ENCODE data around the gene EAF1.
"Not testable (repeated sequence)": the region's sequence is repeated elsewhere in the genome, so short reads cannot be mapped to it uniquely, and the experiment has no call there.

EAF1 gene

DNA sequence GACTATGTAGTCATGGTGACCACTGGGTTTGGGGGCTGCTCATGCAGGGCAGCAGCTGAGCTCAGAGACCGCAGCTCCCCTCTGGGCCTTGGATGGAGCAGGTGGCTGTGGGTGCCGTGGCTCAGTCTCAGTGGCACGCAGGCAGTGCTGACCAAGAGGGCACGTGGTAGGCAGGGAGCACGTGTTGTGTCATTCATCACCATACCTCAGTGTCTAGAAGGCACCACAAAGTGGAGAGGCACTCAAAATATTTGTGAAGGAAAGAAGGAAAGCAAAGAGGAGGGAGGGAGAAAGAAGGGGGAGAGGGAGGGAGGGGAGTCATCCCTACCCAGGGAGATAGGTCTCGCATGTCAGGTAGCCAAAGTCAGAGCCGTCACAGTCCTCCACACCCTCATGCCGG, 26.1 kb downstream of the EAF1 start:
- DNase-seq: no peak

DNA sequence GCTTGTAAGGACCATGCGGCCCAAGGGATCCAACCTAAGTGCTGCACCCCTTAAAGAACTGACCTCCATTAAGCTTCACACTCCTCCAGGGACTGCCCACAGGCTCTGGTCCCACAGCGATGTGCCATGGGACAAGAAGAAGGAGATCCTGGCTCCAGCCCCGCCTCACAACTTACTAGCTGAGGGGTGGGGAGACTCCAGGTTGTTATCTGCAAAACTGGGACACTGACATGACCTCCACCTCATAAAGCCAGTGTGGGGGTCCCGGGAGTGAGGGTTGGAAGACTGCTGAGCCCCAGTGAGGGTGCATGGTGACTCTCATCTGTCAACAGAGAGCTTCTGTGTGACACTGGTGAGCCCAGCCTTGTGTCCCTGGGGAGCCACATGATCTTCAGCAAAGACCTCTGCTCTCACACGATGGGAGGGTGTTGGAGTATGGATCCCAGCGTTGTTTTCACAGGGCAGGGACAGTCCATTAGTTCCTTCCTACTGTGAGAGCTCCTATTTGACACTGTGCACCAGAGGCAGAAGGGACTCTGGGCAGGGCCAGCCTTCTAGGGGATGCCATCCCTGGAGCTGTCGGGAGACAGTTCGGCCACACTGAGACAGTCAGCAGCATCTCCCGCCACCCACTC, 26.7 kb downstream of the EAF1 start:
- DNase-seq: no peak

DNA sequence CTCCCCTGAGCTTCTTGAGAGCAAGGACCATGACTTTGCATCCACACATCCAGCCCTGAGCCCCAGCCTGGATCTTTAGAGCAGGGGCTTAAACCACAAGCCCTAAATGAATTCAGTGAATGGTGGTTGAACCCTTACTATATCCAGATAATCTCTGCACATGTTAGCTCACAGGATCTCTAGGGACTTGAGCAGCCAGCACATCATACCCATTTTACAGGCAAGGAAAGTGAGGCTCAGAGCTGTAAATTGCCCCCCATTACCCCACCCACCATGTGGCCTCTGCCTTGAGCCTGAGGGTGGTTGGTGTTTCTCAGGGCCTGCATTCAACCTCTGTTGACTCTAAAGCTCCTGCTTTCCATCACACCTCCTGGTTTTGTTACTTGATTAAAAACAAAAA, 27.6 kb downstream of the EAF1 start:
- no peak for DNase-seq

DNA sequence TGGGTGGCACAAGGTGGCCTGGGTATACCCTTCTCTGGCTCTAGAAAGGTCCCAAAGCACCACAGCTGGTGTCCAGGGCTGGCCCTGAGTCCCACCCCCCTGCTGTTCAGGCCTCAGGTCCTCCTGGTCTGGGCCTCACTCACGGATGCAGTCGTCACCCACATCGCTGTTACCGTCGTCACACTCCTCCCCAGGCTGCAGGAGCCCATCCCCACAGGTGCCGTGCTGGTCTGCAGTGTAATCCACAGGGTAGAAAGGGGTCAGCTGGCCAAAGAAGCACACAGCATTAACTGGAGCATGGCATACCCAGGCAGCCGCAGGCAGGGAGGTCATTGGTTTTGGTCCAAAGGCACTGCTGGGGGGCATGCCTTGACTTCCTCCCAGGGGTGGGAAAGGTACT, 28.4 kb downstream of the EAF1 start:
- DNase-seq: no peak

DNA sequence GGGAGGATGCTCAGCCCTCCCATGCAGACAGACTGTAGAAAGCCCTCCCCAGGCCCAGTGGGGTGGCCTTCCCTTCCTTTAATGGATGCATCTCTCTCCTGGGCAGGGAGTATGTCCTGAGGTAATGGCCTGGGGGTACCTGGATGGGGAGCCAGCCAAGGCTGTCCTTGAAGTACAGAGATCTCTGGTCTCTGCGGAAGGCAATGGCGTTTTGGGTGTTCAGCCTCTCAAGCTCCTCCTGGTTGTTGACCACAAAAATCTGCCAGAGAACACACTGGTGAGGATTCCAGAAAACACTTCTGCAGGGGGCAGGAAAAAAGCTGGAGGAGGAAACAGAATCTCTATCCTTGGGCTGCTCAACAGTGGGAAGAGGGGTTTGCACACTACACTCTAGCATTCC, 28.9 kb downstream of the EAF1 start:
- no peak for DNase-seq

DNA sequence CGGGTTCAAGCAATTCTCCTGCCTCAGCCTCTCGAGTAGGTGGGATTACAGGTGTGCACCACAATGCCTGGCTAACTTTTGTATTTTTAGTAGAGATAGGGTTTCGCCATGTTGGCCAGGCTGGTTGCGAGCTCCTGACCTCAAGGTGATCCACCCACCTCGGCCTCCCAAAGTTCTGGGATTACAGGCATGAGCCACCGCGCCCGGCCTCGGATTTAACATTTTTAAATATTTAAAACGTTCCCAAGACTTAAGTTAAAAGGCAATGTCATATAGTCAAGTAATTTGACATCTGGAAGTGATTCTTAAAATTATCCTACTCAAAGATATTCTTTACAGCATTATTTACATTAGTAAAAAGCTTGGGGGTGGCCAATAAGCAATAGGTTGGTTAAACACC, 29.5 kb downstream of the EAF1 start:
- DNase-seq: not testable (repeated sequence)

DNA sequence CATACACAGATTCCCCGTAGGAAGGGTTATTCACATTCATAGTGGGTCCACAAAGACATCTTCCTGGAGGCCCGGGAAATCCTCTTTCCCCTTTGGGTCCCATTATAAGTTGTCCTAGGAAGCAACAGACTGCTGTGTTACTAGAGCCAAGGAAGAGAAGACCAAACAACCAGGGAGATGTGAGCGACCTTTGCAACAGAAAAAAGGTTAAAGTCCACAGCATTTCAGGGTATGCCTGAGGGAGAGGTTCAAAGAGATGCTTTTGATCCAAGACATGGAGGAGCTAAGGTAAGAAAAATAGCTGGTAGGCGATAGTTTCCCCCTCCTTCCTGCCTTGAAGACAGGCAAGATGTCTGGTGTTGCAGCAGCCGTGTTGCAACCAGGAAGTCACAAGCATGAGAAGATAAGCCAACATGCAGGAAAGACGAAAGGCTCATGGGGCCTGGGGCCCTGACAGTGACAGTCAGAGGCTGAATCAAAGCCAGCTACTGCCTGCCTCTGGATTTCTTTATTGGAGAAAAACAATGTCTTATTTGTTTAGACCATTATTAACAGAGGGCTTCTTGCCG, 30.9 kb downstream of the EAF1 start:
- DNase-seq: no peak

DNA sequence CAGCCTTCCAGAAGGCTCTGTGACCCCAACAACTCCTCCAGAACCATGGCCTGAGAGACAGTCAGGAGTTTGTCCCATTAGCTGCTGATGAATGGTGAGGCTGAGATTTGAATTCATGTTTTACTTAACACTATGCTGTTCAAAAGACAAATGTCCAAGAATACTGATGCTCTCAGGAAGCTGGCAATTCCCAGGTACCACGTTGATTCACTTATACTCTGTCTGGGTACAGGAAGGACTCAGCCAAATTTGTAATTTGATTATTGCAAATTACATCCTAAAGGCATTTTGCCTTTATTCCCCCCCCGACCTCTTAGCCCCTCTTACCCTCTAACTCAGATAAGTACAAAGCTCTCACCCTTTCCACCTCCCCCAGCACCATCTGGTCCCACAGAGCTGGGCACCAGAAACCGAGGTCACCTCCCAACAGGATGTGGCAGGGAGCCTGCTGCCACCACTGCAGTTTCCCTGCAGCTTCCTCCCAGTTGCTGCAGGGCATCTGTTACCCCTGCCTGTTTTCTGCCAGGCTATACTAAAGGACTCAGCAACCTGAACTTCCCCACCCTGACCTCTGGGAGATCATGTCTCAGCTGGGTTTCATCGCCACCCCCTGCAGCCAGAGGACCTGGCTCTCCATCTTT, 33.6 kb downstream of the EAF1 start:
- no peak for DNase-seq

DNA sequence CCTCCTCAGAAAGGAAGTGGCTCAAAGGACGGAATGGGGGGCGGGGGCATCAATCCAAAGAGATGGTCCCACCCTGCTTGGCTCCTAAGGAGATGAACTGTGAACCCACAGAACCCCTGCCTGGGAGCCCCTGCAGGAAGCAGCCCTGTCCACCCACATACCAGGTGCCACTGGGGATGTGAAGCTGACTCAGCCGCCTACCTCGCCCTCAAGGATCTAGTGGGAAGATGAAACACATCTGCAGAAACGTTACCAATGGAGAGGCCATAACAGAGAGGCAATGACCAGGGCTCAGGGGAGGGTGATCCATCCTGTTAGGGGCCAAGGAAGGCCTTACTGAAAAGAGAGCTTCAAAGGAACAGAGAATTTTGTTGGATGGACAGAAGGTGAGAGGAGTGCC, 35.1 kb downstream of the EAF1 start:
- DNase-seq: no peak

DNA sequence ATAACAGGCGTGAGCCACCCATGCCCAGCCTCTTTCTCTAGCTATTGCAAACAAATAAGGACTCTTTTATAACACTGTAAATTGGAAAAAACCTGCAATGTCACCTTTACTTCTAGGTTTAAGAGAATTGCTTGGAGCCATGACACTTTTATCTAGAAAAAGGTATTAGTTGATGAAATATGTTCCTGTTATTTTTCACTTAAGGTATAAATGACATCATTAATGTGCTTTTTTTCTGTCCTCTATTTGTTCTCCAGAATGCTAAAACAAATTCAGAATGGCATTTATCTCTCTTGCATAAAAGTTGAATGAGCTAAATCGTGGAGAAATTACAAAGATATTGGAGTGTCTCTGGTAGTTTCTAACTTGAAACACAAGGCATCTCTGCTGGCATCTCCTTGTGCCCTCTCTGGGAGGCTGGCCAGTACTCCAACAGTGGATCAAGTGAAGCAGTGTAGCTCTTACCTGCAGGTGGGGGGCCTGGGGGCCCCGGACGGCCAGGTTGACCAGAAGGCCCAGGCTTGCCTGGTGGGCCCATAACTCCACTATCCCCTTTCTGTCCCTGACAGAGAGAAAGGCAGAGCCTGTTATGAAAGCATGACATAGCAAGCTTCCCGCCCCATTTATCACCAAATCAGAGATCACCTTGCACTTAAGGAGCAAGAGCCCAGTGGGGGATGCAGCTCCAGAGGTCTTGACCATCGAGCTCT, 38.6 kb downstream of the EAF1 start:
- no peak for DNase-seq

DNA sequence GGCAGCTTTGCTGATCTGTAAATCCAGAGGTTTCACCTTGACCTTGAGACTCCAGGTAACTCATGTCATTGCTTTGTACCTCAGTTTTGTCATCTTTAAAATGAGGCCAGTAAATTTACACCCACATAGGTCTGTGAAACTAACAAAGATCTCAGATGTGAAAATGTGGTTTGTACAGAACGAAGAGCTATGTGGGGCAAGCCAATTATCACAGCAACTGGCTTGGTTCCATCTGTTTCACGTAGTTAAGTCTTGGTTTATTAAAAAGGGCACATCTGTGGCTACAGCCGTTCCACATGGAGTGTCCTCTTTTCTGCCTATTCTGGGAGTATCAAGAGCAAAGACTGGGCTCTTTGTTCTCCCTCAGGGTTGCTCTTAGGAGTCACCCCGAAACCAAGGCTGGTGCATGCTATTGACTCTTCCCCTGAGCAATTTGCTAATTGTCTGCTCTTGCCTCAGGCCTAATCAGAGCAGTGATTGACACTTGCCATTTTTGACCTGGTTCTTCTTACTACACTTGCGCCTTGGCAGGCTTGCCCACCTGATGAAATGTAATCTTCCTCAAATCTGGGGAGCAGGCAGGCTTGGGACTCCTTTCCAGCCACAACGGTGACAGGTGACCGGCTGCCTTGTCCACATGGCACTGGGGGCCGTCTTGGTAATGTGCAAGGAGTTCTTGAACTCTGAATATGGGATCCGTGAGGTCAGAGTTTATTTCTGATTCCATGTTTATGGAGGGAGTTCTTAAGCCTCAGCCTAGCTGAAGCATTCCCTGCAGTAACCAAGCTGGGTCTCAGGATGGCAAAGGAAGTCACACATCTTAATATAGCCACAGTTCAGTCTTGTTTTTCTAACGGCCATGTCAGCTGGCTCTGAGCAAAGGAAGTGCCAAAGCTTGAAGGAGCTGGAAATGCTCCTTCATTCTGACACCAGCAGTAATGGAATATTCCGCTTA, 40.1 kb downstream of the EAF1 start:
- no peak for DNase-seq

DNA sequence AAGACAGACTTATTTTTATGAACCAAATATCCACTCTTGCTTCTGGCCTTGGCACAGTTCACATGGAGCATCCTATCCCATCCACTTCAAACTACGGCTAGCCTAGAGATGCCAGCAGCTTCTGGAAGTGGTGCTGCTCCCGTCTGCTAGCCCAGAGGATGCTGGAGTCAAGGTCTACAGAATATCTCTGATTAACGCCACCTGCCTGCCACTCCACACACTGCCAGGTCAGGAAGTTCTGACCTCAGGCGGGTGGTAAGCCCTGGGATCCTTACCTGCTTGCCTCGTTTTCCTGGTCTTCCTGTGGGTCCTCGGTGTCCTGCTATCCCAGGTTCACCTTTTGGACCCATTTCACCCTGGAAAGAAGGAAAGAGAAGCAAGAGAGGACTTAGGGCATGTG, 42.9 kb downstream of the EAF1 start:
- no peak for DNase-seq

DNA sequence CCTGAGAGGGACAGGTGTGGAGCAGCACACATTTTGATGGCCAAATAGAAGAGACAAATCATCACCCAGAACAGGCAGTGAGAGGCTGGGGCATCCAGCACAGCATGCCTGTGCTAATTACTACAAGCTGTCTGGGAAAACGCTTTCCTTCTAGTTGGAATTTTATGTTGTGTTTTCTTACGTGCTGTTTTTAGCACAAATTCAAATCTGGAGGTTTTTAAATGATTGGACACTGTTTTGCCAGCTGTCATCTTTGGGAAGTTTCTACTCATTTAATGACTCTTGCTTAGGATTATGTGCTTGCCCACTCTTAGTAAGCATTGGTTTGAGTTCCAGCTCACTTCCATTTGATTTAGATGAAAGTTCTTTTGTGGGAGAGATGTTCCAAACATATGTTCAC, 43.5 kb downstream of the EAF1 start:
- no peak for DNase-seq

DNA sequence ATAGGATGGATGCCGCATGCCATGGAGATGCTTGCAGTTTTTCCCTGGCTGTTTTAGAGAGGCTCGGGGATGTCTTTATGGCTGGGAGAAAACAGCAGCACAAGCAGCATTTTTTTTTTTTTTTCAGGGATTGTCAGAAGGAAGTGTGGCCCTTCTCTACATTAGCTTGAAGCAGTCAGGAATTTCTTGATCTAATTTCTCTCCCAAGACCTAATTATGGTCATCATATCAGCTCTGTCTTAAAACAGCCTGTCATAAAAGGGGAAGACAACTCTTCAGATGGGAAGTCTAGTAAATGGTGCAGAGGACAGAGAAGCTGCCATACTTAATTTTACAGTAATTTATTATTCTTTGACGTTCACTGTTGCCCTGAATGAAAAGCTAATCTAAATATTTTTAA, 44.5 kb downstream of the EAF1 start:
- DNase-seq: no peak

DNA sequence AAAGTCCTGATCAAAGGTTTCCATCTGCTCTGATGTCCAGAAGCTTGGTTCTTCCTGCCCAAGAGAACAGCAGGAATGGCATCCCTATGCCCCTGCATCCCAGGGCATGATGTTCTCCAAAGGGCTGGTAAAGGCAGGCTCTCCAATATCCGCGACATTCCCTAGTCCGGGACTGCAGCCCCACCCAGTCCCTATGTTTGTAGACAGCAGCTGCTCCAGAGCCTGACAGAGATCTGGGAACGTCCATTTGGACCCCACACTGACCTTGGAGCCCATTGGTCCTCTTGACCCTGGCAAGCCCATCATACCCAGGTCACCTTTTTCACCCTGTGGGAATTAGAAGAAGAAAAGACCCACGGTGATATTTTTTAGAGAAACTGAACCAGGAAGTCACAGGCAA, 47.8 kb downstream of the EAF1 start:
- no peak for DNase-seq

DNA sequence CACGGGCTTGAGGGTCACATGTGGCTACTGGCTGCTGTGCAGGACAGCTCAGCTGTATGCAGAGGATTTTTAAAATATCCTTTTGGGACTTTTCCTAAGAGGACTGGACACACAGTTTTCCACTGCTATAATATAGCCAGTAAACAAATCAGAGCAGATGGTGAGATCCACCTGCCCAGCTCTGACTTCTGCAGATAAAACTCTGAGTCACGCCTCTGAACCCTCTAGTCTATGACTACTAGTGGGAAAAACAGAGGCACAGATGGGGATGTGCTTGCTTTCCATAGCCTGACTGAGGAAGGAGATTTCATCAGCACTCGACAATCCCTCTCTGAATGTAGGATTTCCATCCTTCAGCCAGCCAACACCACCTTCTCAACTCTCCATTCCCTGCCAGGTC, 49.0 kb downstream of the EAF1 start:
- DNase-seq: no peak

DNA sequence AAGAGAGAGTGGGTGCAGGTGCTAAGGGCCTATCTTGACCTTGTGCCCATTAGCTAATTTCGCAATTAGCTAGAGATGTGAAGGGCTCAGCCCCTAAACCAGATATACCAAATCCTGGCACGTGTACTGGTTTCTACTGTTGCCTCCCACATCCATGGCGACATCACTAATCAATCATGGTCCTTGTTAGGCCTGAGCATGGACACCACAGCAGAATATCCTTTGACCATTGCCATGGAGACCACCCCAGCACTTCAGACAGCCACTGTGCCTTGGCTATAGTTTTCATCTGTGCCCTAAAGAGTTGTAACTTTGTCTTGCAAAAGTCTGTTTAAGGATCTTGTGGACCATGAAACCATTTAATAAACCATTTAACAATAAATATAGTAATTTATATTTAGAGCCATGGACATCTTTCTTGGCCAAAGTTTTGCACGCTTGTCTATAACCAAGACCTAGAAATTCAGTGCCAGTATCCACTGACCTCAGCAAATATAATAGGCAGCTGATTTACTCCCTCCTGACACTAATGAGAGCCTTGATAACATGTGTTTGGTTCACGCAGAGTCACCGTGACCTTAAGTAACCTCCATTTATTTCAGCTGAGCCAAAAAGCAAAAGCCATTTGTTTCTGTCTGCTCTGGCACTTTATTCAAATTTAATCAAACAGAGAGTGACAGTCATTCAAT, 50.7 kb downstream of the EAF1 start:
- no peak for DNase-seq

DNA sequence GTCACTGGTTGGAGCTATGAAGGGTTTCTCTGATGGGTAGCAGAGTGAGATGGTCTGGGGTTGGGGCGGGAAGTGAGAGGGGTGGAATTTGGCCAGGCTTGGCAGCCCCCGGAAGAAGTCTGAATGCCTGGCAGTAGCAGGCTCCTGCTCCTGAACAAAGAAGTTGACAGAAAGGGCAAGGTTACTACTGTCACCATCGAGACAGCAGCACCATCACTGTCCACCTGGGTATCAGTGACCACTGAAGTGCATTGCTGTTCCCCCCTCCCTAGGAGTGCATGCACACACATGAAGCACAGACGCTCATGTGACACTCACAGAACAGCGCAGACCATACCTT, 51.2 kb downstream of the EAF1 start:
- DNase-seq: no peak

DNA sequence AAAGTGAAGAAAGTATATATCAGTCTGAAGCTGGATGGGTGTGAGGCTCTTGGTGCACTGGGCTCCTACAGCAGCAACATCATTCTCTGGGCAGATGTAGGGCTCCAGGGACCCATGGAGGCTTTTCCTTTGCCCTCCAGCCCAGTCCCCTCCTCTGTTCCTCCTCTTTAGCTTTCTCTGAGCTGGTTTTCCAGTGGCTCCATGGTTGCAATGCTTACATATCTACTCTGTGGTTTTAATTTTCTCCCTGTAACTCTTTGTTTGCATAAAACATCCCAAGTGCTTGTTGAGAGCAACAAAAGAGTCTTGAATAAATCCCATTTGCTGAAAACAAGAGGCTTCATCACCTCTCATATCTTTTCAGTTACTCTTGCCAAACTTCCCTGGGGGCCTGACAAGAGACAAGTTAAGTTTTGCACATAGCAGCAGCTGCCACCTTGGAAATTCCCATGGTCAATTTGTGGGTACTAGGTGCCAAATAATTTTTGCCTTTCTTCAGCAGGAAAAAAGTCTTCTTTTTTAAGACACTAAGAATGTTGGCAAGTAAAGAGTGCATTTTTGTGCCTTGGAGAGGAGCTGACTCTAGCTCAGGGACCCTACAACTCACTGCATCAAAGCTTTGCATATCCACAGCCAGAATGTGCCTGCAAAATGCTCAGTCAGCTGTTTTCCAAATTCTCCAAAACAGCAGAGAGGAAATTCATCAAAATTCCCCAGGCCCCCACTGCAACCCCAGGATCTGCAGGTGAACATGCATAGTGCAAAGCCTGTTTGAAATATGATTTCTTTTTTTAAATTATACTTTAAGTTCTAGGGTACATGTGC, 52.2 kb downstream of the EAF1 start:
- no peak for DNase-seq

DNA sequence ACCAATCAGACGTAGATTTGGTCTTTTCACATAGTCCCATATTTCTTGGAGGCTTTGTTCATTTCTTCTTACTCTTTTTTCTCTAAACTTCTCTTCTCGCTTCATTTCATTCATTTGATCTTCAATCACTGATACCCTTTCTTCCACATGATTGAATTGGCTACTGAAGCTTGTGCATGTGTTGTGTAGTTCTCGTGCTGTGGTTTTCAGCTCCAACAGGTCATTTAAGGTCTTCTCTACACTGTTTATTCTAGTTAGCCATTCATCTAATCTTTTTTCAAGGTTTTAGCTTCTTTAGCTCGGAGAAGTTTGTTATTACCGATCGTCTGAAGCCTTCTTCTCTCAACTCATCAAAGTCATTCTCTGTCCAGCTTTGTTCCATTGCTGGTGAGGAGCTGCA, 57.2 kb downstream of the EAF1 start:
- DNase-seq: not testable (repeated sequence)

DNA sequence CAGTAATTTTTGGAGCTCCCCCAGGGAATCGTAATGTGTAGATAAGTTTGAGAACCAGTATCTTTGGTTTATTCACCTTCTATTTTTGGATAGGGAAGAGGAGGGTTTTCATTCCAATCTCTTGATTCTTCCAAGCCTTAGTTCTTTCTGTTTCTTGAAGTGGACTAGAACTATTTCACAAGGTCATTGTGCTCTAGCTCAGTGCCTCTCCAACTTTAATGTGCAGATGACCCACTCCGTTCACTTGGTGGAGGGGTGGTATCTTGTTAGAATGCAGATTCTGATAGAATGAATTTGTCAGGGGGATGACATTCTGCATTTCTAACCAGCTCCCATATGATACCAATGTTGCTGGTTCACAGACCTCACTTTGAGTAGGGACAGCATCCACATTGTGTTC, 58.6 kb downstream of the EAF1 start:
- DNase-seq: no peak

DNA sequence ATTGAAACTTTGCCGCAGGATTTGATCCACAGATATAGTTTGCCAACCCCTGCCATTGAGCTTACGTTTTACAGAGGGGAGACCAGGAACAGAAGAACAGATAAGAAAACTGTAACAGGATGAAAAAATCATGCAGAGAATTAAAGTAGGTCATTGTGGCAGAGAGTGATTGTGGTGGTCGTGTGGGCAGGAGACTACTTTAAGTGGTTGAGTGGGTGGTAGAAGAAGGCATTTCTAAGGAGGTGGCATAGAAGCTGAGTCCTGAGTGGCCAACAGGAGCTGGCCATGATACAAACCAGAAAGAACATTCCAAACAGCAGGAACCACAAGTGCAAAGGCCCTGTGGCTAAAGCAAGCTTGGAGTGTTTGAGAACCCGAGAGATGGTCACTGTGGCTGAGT, 59.6 kb downstream of the EAF1 start:
- no peak for DNase-seq
